ENCODE measurements around the gene SCMH1.

The SCMH1 gene

GRCh38 chr1:41078193-41078592, 163.9 kb downstream of the SCMH1 start:
- no peak for DNase-seq

GRCh38 chr1:41073971-41074370, 168.1 kb downstream of the SCMH1 start:
- DNase-seq = no peak

GRCh38 chr1:41072051-41072450, 170.1 kb downstream of the SCMH1 start:
- DNase-seq = no peak

GRCh38 chr1:41056907-41057306, 185.2 kb downstream of the SCMH1 start:
- no peak for DNase-seq

- no peak for DNase-seq
Observed at GRCh38 chr1:41053316-41053715, 188.8 kb downstream of the SCMH1 start.

GRCh38 chr1:41051022-41051421, 191.1 kb downstream of the SCMH1 start:
- DNase-seq = no peak

- DNase-seq = no peak
Observed at GRCh38 chr1:41048540-41048939, 193.6 kb downstream of the SCMH1 start.

- peak; percentile 30 for DNase-seq
Observed at GRCh38 chr1:41046347-41046775, 195.7 kb downstream of the SCMH1 start.

- no peak for DNase-seq
Observed at GRCh38 chr1:41045740-41046139, 196.4 kb downstream of the SCMH1 start.

GRCh38 chr1:41044187-41044586, 197.9 kb downstream of the SCMH1 start:
- no peak for DNase-seq

- DNase-seq = no peak
Observed at GRCh38 chr1:41041614-41042270, 200.4 kb downstream of the SCMH1 start.

GRCh38 chr1:41038110-41038509, 204.0 kb downstream of the SCMH1 start:
- DNase-seq = no peak

GRCh38 chr1:41037116-41037903, 204.8 kb downstream of the SCMH1 start:
- DNase-seq = no peak

- no peak for DNase-seq
Observed at GRCh38 chr1:41033272-41033671, 208.8 kb downstream of the SCMH1 start.

GRCh38 chr1:41032147-41032546, 210.0 kb downstream of the SCMH1 start:
- DNase-seq = no peak

GRCh38 chr1:41030872-41031616, 211.1 kb downstream of the SCMH1 start:
- DNase-seq = no peak

- no peak for DNase-seq
Observed at GRCh38 chr1:41028034-41028642, 214.0 kb downstream of the SCMH1 start.

GRCh38 chr1:41025979-41026819, 215.9 kb downstream of the SCMH1 start:
- DNase-seq = no peak

- DNase-seq = no peak
Observed at GRCh38 chr1:41024953-41025352, 217.2 kb downstream of the SCMH1 start.

- DNase-seq = no peak
Observed at GRCh38 chr1:41023279-41023990, 218.7 kb downstream of the SCMH1 start.

- DNase-seq = no peak
Observed at GRCh38 chr1:41022424-41022823, 219.7 kb downstream of the SCMH1 start.

Measured in NCI-H510A (cell line).